GM18520 (cell line): ENCODE measurements around the gene CKS2.

ENCODE experiments used
- ATAC-seq: cut with Tn5 transposase; IDR thresholded peaks from one replicate; pipeline ENCODE4 v1.9.1; 2021; ENCODE audit not compliant: unreplicated experiment

CKS2 gene

GRCh38 chr9:89363921-89364665 is 53.1 kb downstream of the CKS2 start:
- ATAC-seq = no peak

- ATAC-seq = no peak
Observed at GRCh38 chr9:89364666-89365531, 53.9 kb downstream of the CKS2 start.

DNA sequence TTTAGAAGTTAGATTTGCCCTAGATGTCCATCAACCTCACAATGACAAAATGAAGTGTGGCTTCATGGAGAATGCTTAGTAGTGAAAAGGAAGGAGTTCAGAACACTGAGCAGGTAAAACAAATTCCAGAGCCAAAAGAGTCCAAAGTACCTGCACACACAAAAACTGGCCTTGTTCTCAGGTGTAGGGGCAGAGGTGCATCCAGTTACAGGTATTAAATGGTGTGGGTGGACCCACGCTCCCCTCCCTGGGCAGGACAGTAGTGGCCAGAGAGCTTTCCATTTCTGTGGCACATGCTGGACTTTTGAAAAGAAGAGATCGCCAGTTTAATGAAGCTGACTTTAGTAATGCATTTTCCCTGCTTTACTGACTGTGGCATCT is 54.5 kb downstream of the CKS2 start:
- no peak for ATAC-seq
